Endometrial microvascular endothelial cells (primary cell): ENCODE measurements around the gene AP2B1. TPM values are rescaled to one million over a fixed set of nuclear protein-coding genes. Genes with fewer than 3 reads are reported as not detected.
"Not testable (repeated sequence)": the region's sequence is repeated elsewhere in the genome, so short reads cannot be mapped to it uniquely, and the experiment has no call there.

ENCODE experiments used
- in situ Hi-C: cut with HindIII; loops from 2 replicates; pipeline ENCODE4 v1.10.0; 2017; ENCODE audit warnings: low sequenced_read_pairs, low pct_unique_long_range_greater_than_20kb; ENCODE audit errors: inconsistent ontology term
- total RNA-seq: library from RNA; depleted of rRNA; stranded (reverse); fragments of >200 nt; gene quantifications from one replicate; pipeline ENCODE4 v1.2.3, GENCODE V29; 2015; ENCODE audit errors: inconsistent ontology term

The AP2B1 gene
- total RNA-seq, 1 donor from 2014 or later = 115 TPM

GRCh38 chr17:35679007-35679682, 92.0 kb downstream of the AP2B1 start:
- in situ Hi-C loops = no loop called here

- in situ Hi-C loops = no loop called here
Observed at GRCh38 chr17:35683591-35683990, 96.5 kb downstream of the AP2B1 start.

- in situ Hi-C loops = no loop called here
Observed at GRCh38 chr17:35684055-35684802, 97.1 kb downstream of the AP2B1 start.

- in situ Hi-C loops = no loop called here
Observed at GRCh38 chr17:35692512-35693210, 105.5 kb downstream of the AP2B1 start.

GRCh38 chr17:35693662-35694061, 106.5 kb downstream of the AP2B1 start:
- in situ Hi-C loops = no loop called here

- in situ Hi-C loops = no loop called here
Observed at GRCh38 chr17:35694906-35695305, 107.8 kb downstream of the AP2B1 start.

GRCh38 chr17:35695613-35696012, 108.5 kb downstream of the AP2B1 start:
- in situ Hi-C loops = no loop called here

- in situ Hi-C loops = no loop called here
Observed at GRCh38 chr17:35698800-35699199, 111.7 kb downstream of the AP2B1 start.

- in situ Hi-C loops = no loop called here
Observed at GRCh38 chr17:35700150-35700549, 113.0 kb downstream of the AP2B1 start.

- in situ Hi-C loops = no loop called here
Observed at GRCh38 chr17:35701491-35701890, 114.4 kb downstream of the AP2B1 start.

GRCh38 chr17:35703308-35703707, 116.2 kb downstream of the AP2B1 start:
- in situ Hi-C loops = not testable (repeated sequence)

GRCh38 chr17:35705230-35705629, 118.1 kb downstream of the AP2B1 start:
- in situ Hi-C loops = no loop called here

GRCh38 chr17:35705705-35706104, 118.6 kb downstream of the AP2B1 start:
- in situ Hi-C loops = no loop called here

- in situ Hi-C loops = no loop called here
Observed at GRCh38 chr17:35708149-35708548, 121.0 kb downstream of the AP2B1 start.

GRCh38 chr17:35708951-35709350, 121.8 kb downstream of the AP2B1 start:
- in situ Hi-C loops = no loop called here

GRCh38 chr17:35709874-35710273, 122.8 kb downstream of the AP2B1 start:
- in situ Hi-C loops = no loop called here

GRCh38 chr17:35710950-35711349, 123.8 kb downstream of the AP2B1 start:
- in situ Hi-C loops = no loop called here

- in situ Hi-C loops = no loop called here
Observed at GRCh38 chr17:35713069-35713728, 126.1 kb downstream of the AP2B1 start.

- in situ Hi-C loops = no loop called here
Observed at GRCh38 chr17:35714988-35715387, 127.9 kb downstream of the AP2B1 start.
